ENCODE measurements around the gene LARGE1.

- no peak for TF ChIP-seq POLR2AphosphoS5 (IDR thresholded peaks at IDR 0.05; ENCODE audit: low read depth, low read length)
- TF ChIP-seq POLR2A (IDR thresholded peaks at IDR 0.05; ENCODE audit: low read depth, low read length): peak; percentile 32; the same call in 1 of the 2 replicates
- TF ChIP-seq TAF1 (IDR thresholded peaks at IDR 0.05; ENCODE audit: low read depth, low read length): no peak; the same call in 1 of the 2 replicates
- TF ChIP-seq POU2F2 (IDR thresholded peaks at IDR 0.05; ENCODE audit: low read depth, low read length): no peak
- no peak for TF ChIP-seq PAX5 (IDR thresholded peaks at IDR 0.05; ENCODE audit: insufficient read depth, low read length, severe bottlenecking)
These were observed 682 bp downstream of the LARGE1 start for GRCh38 chr22:33919391-33920196.
